HL-60/S4 treated with phorbol 12-myristate 13-acetate at 8.2 ng/mL for 4 days and 3 days (cell line): Measurements from ENCODE around the gene GARIN5B.
"Not testable (repeated sequence)": the region's sequence is repeated elsewhere in the genome, so short reads cannot be mapped to it uniquely, and the experiment has no call there.

Source experiments
- in situ Hi-C: fragments of 300-500 bp; cut with MboI; formaldehyde crosslinking; loops from 2 replicates; pipeline ENCODE4 v1.15.0; 2022; ENCODE audit warnings: low sequenced_read_pairs

Gene GARIN5B

DNA sequence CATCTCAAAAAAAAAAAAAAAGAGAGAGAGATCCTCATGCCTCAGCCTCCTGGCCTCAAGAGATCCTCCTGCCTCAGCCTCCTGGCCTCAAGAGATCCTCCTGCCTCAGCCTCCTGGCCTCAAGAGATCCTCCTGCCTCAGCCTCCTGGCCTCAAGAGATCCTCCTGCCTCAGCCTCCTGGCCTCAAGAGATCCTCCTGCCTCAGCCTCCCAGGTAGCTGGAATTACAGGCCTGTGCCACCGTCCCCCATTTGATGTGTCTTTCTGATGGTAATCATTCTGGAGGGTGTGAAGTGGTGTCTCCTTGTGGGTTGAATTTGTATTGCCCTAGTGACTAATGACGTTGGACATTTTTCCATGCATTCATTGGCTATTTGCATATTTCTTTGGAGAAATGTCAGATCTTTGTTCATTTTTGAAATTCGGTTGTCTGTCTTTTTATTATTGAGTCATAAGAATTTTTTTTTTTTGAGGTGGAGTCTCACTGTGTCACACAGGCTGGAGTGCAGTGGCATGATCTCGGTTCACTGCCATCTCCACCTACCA is 34.2 kb downstream of the GARIN5B start:
- in situ Hi-C loops, result not testable (repeated sequence)

DNA sequence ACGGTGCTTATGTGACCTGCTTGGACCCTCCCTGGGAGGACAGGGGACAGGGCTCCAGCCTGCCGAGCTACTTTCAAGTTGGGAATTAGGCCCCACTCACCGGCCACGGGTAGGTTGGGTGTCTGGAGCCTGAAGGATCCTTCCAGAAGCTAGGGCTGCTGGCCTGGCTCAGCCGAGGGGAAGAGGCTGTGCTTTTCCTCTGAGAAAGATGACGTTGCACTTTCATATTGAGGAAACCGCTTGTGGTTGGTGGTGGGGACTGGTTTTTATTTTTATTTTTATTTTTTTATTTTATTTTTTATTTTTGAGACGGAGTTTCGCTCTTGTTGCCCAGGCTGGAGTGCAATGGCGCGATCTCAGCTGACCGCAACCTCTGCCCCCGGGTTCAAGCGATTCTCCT is 37.9 kb downstream of the GARIN5B start, which contains the start of gene TMEM150B:
TMEM150B (minus strand) TSS at position 170 of the 400 bp plus-strand sequence. CDS start 4,305 bp downstream, outside the sequence.
- in situ Hi-C loops, result no loop called here

DNA sequence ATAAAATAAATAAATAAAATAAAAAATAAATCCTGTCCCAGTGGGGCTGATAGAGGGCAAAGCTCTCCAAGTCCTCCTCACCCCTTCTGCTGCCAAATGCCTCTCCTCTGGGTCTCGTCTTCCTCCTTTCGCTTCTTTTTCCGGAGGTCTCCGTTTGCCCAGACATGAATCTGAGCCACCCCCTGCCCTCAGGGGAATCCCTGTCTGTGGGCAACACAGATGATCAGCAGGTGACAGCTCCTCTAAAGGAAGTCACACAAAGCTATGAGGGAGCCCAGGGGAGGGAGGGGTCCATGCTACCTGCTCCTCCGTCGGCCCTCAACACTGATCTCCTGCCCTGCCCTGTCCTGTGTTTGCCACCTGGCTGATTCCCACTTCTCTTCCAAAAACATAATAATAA is 38.4 kb downstream of the GARIN5B start:
- in situ Hi-C loops, result no loop called here

DNA sequence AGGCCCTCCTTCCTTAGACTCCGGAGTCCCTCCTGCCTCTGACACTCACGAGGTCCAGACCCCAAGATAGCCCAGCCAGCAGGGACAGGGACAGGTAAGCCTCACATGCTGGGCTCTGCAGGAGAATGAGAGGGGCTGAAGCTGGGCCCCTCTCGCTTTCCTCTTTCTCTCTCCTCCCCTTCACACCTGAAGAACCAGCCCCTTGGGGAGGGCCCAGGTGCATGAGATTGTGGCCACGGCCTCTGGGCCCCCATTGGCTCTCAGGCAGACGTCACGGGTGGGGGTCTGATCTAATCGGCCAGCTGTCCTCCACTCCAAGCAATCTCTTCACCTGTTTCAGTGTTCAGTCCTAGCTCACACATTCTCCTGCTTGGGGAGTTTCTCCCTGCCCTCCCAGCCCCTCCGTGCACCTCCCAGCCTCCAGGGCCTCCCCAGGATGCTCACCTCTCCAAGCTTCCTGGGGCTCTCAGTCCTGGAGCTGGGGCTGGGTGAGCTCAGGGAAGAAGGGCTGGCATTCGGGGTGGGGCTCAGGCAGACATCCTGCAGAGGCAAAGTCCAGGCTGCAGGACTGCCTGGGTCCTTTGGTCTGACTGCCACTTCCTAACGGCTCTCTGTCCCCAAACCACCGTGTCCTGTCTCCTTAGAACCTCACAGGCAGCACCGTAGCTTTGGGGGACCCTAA is 40.7 kb downstream of the GARIN5B start:
- in situ Hi-C loops, result no loop called here

DNA sequence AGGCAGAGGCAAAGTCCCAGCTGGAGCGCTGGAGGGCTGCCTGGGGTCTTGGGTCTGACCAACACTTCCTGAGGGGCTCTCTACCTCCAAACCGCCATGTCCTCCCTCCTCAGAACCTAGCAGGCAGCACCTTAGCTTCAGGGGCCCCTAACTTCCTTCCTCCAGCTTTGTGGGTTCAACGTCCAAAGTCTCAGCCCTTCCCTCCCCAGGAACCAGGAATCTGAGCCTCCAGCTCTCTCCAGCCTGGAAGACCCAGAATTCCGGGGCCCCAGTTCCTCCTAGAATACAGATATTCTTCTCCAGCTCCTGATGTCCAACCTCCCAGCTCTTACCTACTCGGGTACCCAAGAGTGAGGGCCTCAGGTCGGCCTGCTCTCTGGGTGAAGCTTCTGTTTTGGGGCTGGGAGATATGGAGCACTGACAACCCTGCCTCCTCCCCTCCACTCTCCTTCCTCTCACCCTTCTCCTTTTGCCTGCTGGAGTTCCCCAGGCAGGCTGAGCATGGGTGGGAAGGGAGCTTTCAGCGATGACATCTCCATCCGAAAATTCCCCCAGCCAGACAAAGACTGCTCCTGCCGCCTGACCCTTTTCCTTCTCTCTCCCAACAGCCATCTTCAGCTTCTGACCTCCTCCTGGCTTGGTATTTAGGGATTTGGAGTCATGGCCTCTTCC is 41.5 kb downstream of the GARIN5B start:
- in situ Hi-C loops, result no loop called here

DNA sequence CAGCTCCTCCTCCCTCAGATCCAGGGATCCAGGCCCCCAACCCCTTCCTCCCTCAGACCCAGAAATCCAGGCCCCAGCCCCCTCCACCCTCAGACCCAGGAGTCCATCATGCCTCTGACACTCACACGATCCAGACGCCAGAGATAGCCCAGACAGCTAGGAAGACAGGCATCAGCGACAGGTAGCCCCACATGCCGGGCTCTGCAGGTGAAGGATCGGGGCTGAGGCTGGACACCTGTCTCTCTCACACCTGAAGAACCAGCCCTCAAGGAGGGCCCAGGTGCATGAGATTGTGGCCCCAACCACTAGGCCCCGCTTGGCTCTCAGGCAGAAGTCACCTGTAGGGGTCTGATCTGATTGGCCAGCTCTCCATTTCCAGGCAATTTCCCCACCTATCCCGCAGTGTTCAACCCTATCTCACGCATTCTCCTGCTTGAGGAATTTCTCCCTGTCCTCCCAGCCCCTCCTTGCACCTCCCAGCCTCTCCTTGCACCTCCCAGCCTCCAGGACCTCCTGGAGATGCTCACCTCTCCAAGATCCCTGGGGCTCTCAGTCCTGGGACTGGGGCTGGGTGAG is 42.1 kb downstream of the GARIN5B start:
- in situ Hi-C loops, result no loop called here

DNA sequence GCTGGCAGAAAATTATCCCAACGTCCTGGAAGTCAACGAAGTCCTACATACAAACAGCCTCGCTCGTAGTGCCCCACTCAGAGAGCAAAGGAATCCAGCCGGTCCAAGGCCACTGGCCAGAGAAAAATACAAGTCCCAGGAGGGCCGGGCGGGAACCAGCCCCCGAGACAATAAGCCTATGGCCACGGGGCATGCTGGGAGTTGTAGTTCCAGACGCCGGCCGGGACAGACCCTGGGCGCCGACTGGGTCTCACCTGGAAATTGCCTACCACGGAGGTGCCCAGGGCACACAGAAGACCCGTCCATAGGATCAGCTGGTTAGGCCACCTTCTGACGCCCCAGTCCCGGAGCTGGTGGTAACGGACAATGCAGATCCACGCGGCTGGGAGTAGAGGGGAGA is 43.3 kb downstream of the GARIN5B start:
- in situ Hi-C loops, result no loop called here

DNA sequence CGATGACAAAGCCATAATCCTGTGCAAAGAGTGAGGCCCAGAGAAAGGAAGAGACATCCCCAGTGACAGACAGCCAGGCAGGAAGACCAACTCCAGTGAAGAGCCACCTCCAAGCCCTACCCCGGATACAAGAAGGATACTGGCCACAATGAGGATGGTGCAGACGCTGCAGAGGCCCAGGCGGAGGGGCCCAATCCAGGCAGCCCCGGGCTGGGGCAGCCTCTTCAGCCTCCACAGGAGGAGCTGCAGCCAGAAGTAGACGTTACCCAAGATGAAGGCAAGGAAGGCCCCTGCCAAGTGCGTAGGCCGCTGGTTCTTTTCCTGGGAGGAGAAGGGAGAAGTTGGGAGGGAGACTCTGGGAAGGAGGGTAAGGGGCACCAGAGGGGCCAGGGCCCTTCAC is 46.4 kb downstream of the GARIN5B start:
- in situ Hi-C loops, result no loop called here

DNA sequence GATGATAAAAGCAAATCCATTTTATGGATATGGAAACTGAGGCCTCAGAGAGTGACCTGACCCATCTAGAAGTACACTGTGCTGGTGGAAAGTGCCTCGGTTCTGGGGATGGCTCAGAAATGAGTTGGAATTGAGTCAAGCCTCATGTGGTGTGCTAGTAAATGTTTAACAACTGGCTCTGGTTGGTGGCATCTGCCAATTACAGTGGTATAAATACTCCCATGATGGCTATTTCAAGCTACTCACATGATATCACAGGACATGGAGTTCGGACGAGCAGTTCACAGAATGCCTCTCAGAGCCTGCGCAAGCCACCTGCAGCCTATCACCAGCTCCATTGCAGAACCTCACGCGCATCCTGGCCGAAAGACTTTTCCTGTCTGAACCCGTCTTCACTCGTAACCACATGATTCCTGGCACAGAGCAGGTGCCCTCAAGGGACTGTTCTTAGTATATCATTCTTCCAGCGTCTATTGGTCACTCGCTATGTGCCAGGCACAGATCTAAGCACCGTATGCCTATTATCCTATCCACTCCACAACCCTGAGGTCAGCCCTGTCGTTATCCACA is 47.0 kb downstream of the GARIN5B start:
- in situ Hi-C loops, result no loop called here

DNA sequence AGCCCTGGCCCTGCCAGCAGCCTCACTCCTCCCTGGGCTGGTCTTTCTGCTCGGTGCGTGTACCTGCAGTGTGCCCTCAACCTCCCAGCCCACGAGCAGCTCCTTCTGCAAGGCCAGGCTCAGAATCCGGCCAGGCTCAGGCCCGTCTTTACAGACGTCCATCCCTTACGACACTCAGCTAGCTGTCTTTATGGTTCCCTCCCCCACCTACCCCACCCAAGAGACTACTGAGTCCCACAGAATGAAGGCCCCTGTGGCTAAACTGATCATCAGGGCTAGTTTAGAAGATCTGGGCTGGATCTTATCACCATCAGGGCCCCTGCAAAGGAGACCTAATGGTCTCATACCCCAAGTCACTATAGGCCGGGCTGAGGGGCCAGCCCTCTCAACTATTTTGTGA is 48.7 kb downstream of the GARIN5B start:
- in situ Hi-C loops, result no loop called here

DNA sequence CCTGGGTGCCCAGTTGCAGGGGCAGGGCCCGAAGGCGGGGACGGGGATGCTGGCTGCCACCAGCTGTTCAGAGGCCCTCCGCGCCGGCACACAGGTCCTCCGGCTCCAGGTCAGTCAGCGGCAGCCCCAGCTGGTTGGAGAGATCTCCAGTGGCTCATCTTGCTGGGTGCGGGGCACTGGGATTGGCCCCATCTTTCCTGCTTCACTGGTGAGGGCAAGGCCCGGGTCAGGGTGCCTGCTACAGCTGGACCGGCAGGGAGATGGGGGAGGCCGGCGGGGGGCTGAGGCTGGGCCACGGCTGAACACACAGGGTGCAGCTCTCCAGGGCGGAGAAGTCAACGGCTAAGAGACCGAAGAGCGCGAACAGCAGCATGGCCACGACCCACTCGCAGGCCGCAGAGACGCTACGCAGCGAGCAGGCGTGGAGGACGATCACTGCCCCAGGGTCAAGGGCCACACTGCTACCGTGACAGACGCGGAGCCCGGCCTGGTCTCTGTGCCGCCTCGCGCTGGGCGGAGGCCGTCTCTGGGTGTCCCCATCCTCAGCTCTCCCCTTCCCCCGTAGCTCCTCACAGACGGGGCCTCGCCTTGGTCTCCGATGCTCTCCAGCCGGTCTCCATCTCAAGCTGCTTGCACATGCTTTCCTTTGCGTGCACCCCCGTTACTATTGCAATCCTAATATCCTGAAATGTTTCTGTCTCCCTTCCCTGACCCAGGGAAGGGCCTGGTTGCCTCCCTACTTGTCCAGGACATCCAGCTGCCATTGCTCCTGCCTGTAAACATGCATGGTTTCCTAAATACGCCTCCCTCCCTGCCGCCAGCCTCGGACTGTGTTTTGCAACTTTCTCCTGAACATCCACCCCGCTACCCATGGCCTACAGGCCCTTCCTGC is 50.2 kb downstream of the GARIN5B start:
- in situ Hi-C loops, result no loop called here

DNA sequence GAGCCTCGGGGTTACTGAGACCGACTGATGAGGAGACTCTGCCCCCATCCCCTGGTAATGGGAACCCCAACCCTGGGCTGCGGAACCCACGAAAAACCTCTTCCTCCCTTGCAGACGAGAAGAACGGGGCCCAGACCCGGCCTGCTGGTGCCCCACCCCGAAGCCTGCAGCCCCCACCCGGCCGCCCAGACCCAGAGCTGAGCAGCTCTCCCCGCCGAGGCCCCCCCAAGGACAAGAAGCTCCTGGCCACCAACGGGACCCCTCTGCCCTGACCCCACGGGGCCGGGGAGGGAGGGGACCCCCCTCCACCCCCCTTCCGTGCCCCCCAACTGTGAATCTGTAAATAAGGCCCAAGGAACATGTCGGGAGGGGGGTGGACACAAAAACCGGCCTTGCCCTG is 51.3 kb downstream of the GARIN5B start:
- in situ Hi-C loops, result no loop called here

DNA sequence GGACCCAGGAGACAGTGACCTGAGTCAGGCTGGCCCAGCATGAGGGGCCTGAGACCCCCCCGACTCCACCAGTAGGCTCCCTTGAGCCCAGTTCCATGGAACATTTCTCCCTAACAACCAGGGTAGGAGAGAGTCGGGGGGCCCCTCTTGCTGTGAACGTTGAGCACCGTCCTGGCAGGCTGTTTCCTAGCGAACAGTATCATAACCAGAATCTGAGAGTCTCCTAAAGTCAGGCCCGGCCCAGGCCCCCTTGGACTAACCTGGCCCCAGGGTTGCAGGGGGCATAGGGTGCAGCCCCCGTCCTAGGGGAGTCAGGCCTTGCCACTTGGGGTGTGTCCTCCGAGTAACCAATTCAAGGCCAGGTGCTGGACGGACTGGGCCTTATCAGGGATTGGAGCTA is 51.7 kb downstream of the GARIN5B start:
- in situ Hi-C loops, result no loop called here

DNA sequence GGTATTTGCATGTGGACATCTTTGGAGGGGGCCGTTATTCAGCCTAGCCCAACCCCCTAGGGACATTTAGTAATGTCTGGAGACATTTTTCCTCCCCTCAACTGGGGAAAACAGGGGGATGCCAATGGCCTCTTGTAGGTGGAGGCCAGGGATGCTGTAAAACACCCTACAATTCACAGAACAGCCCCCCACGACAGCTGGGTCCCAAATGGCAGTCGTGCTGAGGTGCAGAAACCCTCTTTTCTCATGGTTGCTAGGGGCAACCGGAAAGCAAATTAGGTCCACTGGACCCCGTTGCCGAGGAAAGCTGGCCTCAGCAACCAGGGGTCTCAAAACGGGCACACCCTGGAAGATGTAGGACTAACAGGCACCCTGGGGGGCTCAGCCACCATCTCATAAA is 52.6 kb downstream of the GARIN5B start:
- in situ Hi-C loops, result no loop called here

DNA sequence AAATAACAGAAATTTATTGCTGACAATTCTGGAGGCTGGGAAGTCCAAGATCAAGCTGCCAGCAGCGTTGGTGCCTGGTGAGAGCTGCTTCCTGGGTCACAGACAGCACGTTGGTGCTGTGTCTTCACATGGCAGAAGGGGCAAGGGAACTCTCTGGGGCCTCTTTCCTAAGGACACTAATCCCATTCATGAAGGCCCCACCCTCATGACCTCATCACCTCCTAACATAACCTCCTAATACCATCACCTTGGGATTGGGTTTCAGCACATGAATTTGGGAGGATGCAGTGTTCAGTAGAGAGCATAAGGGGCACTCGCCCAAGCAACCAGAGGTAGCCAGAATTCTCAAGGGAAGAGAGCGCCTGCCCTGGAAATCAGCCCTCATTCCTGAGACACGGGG is 53.6 kb downstream of the GARIN5B start:
- in situ Hi-C loops, result no loop called here

DNA sequence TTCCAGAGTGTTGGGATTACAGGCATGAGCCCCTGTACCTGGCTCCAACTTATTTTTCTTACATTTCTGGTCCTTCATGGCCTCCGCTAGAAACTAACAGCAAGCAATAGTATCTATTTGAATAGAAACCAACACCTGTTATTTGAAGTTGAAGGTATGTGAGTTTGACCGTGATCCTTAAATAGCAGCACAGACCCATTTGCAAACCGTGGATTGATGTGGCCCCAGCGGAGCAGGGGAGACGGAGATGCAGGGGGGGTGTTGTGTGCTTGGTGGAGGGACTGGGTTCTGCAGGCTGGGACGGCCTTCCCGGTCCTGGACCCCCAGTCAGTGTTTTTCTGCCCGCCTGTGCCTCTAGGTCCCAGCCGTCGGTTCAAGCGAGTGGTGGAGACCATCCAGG is 54.8 kb downstream of the GARIN5B start:
- in situ Hi-C loops, result no loop called here

DNA sequence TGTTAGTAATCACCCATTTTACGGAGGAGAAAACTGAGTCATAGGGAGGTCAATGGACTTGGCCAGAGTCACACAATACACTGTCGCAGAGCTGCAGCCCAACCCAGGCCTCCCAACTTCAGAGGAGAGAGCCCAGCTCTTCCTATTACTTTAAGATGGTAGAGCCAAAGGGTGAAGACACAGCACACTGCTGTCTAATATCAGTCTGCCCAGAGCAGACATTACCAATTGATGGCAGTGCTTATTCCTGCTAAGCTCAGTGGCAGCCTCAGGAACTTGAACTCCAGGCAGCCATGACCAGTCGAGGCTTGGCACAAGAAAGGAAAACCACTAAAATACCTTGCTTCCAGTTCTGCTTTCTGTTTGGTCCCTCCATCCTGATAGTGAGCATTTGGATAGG is 56.3 kb downstream of the GARIN5B start:
- in situ Hi-C loops, result no loop called here

DNA sequence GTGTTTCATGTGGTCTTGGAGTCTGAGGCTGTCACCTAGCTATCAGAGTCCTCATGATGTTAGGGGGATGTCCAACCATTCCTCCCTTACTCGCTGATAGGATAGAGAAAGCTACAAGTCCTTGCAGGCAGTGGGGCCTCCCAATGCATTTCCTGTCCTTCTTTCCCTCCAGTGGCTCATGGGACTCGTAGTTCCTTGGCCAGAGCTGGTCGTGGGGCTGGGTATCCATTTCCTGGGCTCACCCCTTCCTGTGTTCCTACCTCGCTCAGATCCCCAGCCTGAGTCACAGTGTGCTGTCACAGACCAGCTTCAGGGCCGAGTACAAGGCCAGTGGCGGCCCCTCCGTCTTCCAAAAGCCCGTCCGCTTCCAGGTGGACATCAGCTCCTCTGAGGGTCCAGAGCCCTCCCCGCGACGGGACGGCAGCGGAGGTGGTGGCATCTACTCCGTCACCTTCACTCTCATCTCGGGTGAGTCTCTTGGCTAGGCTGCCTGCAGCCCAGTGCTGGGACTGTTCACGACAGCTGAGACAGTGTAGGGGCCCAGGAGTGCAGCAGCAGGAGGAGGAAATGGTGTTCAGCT is 57.0 kb downstream of the GARIN5B start:
- in situ Hi-C loops, result no loop called here

DNA sequence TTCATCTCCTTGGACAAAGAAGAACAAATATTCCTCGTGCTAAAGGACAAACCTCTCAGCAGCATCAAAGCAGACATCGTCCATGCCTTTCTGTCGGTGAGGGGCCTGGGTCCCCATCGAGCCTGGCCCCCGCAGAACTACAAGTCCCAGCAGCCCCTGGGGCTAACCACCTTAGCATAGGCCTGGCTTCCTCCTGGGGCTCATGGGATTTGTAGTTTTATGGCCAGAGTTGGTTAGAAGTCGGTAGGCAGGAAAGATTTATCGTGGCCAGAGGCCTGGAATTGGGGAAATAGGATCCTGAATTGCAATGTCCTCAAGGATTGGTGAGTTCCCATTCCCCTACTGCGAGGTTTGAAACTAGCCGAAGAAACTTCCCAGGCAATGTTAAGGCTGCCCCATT is 57.6 kb downstream of the GARIN5B start:
- in situ Hi-C loops, result no loop called here

DNA sequence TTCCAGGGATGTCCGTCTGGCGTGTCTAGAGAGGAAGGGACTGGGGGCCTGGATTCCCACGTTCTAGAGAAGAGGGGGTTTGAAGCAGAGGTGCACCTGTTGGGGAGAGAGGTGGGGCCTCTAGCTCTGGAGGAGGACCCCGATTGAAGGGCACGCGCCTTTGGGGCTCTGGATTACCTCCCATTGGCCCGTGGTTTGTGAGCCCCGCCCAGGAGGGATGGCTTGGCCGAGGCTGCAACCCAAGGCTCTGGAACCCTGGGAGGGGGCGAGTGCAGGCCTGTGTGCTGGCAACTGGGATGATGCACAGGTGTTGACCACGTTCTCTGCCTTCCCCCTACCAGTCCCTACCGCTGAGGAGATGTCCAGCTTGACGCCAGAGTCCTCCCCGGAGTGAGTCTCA is 58.1 kb downstream of the GARIN5B start:
- in situ Hi-C loops, result no loop called here
